H1 (cell line): ENCODE measurements around the gene ASAP2. TPM values are rescaled to one million over a fixed set of nuclear protein-coding genes. Genes with fewer than 3 reads are reported as not detected.
A peak's percentile ranks its signal among the peaks of the same experiment; 100 is the strongest.

Experiments
- CTCF ChIA-PET: fragments of 300-600 bp; sonication (Branson Sonifier 250); formaldehyde crosslinking; loops from one replicate; lab custom pipeline; 2021; ENCODE audit not compliant: partially characterized antibody; lab: Charles Lee
- POLR2A ChIA-PET: fragments of 300-600 bp; sonication (Branson Sonifier 250); formaldehyde crosslinking; loops from one replicate; lab custom pipeline; 2021; ENCODE audit warnings: inconsistent platforms; ENCODE audit not compliant: partially characterized antibody; lab: Charles Lee
- DNase-seq, 2 experiments: peaks; one replicate each; pipeline versions ENCODE4 v3.0.0 to v3.0.0-alpha.2; 2010 to 2022; ENCODE audit warnings: low spot score in 2 of 2, low read depth in 1 of 2, mixed read lengths in 1 of 2
- FAIRE-seq: peaks from 2 replicates; lab custom pipeline; 2011; peaks lifted over from hg19 to GRCh38; lab: Jason Lieb, UNC
- H2AFZ ChIP-seq: 2 replicates; pipeline ENCODE4 v1.8.1; 2012; ENCODE audit warnings: low read length, inconsistent platforms
- H2AK5ac ChIP-seq: 2 replicates; pipeline ENCODE4 v1.6.1; 2013; ENCODE audit warnings: low read depth, low read length
- H2BK120ac ChIP-seq: replicated peaks from 2 replicates; pipeline ENCODE3; 2013; ENCODE audit warnings: low read depth, low read length, inconsistent platforms
- H2BK12ac ChIP-seq: 2 replicates; pipeline ENCODE4 v1.6.1; 2013; ENCODE audit warnings: low read depth, low read length
- H2BK15ac ChIP-seq: 2 replicates; pipeline ENCODE4 v1.6.1; 2013; ENCODE audit warnings: low read length
- H2BK20ac ChIP-seq: 2 replicates; pipeline ENCODE4 v1.6.1; 2013; ENCODE audit warnings: low read length
- H2BK5ac ChIP-seq: 2 replicates; pipeline ENCODE4 v1.6.1; 2013; ENCODE audit warnings: low read depth, low read length
- H3K14ac ChIP-seq: 2 replicates; pipeline ENCODE4 v1.6.1; 2013; ENCODE audit warnings: inconsistent platforms; ENCODE audit not compliant: insufficient read length
- H3K18ac ChIP-seq: 2 replicates; pipeline ENCODE4 v1.6.1; 2013; ENCODE audit warnings: low read length; ENCODE audit errors: extremely low read depth
- H3K23ac ChIP-seq: 2 replicates; pipeline ENCODE4 v1.6.1; 2013; ENCODE audit warnings: inconsistent platforms; ENCODE audit not compliant: insufficient read length
- H3K23me2 ChIP-seq: 2 replicates; pipeline ENCODE4 v1.6.1; 2013; ENCODE audit warnings: low read depth, low read length
- H3K27ac ChIP-seq: 2 replicates; pipeline ENCODE4 v1.6.1; 2011; ENCODE audit warnings: low read depth, low read length, inconsistent platforms
- H3K27me3 ChIP-seq, 4 experiments: replicated peaks in 1 of 4; 1 replicate in 1 of 4; 2 replicates in 3 of 4; pipeline versions ENCODE4 v1.6.1 to v1.8.1; 2011 to 2013; ENCODE audit warnings: low read length in 3 of 4, mild to moderate bottlenecking in 3 of 4, inconsistent platforms in 2 of 4, mixed read lengths in 2 of 4, moderate library complexity in 1 of 4; ENCODE audit not compliant: control insufficient read depth in 3 of 4, insufficient read depth in 3 of 4; ENCODE audit errors: extremely low read depth in 1 of 4
- H3K36me3 ChIP-seq, 4 experiments: 2 replicates each; pipeline versions ENCODE4 v1.6.1 to v1.8.1; 2011 to 2013; ENCODE audit warnings: mild to moderate bottlenecking in 4 of 4, low read length in 3 of 4, moderate library complexity in 2 of 4, control low read depth in 1 of 4, inconsistent platforms in 1 of 4; ENCODE audit not compliant: insufficient read depth in 4 of 4, control insufficient read depth in 2 of 4
- H3K4ac ChIP-seq: replicated peaks from 2 replicates; pipeline ENCODE3; 2013; ENCODE audit warnings: low read length, low read depth, mixed read lengths, inconsistent platforms; ENCODE audit not compliant: insufficient read length
- H3K4me1 ChIP-seq, 4 experiments: replicated peaks in 1 of 4; 1 replicate in 1 of 4; 2 replicates in 3 of 4; pipeline versions ENCODE4 v1.6.1 to v1.8.1; 2011 to 2013; ENCODE audit warnings: low read length in 3 of 4, inconsistent platforms in 2 of 4, mixed read lengths in 1 of 4; ENCODE audit not compliant: insufficient read depth in 4 of 4, control insufficient read depth in 3 of 4
- H3K4me2 ChIP-seq, 2 experiments: 2 replicates each; pipeline versions ENCODE4 v1.6.1 to v1.8.1; 2011 to 2013; ENCODE audit warnings: low read depth in 2 of 2, low read length in 2 of 2, control low read depth in 1 of 2, inconsistent platforms in 1 of 2, mild to moderate bottlenecking in 1 of 2; ENCODE audit not compliant: insufficient read depth in 1 of 2
- H3K4me3 ChIP-seq, 4 experiments: fragments of 200-600, 300-600 bp in 1 of 4; sonication (generic), shearing (Covaris generic), sonication (Bioruptor Twin) in 1 of 4; 2 replicates each; pipeline versions ENCODE4 v1.5.1 to v1.8.1; 2011 to 2016; ENCODE audit warnings: low read length in 4 of 4, low read depth in 3 of 4, control low read depth in 2 of 4, inconsistent platforms in 2 of 4, mild to moderate bottlenecking in 2 of 4, mixed read lengths in 1 of 4, moderate library complexity in 1 of 4; ENCODE audit not compliant: insufficient read depth in 2 of 4; ENCODE audit errors: extremely low read depth in 1 of 4
- H3K56ac ChIP-seq: replicated peaks from 2 replicates; pipeline ENCODE3; 2013; ENCODE audit warnings: low read depth, mild to moderate bottlenecking, mixed read lengths, low read length, inconsistent platforms; ENCODE audit not compliant: insufficient read length
- H3K79me1 ChIP-seq: 2 replicates; pipeline ENCODE4 v1.6.1; 2013; ENCODE audit warnings: low read depth, low read length, control low read depth
- H3K79me2 ChIP-seq, 2 experiments: 2 replicates each; pipeline versions ENCODE4 v1.6.1 to v1.8.1; 2012 to 2013; ENCODE audit warnings: low read length in 2 of 2, mild to moderate bottlenecking in 2 of 2, inconsistent platforms in 1 of 2; ENCODE audit not compliant: insufficient read depth in 2 of 2, control insufficient read depth in 1 of 2
- H3K9ac ChIP-seq, 4 experiments: replicated peaks in 1 of 4; 1 replicate in 1 of 4; 2 replicates in 3 of 4; pipeline versions ENCODE4 v1.6.1 to v1.8.1; 2011 to 2013; ENCODE audit warnings: low read depth in 3 of 4, low read length in 3 of 4, control low read depth in 2 of 4, mild to moderate bottlenecking in 2 of 4, moderate library complexity in 2 of 4, inconsistent platforms in 1 of 4; ENCODE audit errors: extremely low read depth in 1 of 4
- H3K9me3 ChIP-seq, 2 experiments: 2 replicates each; pipeline versions ENCODE4 v1.6.1 to v1.8.1; 2012 to 2013; ENCODE audit warnings: mild to moderate bottlenecking in 2 of 2, moderate library complexity in 2 of 2, control low read depth in 1 of 2, inconsistent platforms in 1 of 2, low read depth in 1 of 2, low read length in 1 of 2, mixed read lengths in 1 of 2; ENCODE audit not compliant: insufficient read depth in 2 of 2
- H4K20me1 ChIP-seq, 2 experiments: replicated peaks in 1 of 2; 2 replicates each; pipeline versions ENCODE3 to v1.8.1; 2011 to 2013; ENCODE audit warnings: inconsistent platforms in 2 of 2, low read length in 2 of 2, mild to moderate bottlenecking in 1 of 2; ENCODE audit not compliant: insufficient read depth in 2 of 2, control insufficient read depth in 1 of 2
- H4K5ac ChIP-seq: 2 replicates; pipeline ENCODE4 v1.6.1; 2013; ENCODE audit warnings: low read length, low read depth, mixed read lengths, inconsistent platforms; ENCODE audit not compliant: insufficient read length
- H4K8ac ChIP-seq: 2 replicates; pipeline ENCODE4 v1.8.0; 2013; ENCODE audit warnings: mild to moderate bottlenecking, moderate library complexity, low read length, inconsistent platforms; ENCODE audit not compliant: insufficient read depth; ENCODE audit errors: extremely low read depth
- H4K91ac ChIP-seq: replicated peaks from 2 replicates; pipeline ENCODE3; 2013; ENCODE audit warnings: low read length, mixed read lengths, inconsistent platforms; ENCODE audit not compliant: insufficient read length
- MAFK ChIP-seq: IDR thresholded peaks from 2 replicates; pipeline ENCODE4 v1.6.1; 2012; ENCODE audit warnings: low read depth, mild to moderate bottlenecking, improper control_type of control experiment, low read length
- POLR2AphosphoS5 ChIP-seq: IDR thresholded peaks from 2 replicates; pipeline ENCODE4 v1.6.1; 2011; ENCODE audit warnings: low read depth, low read length
- WGBS, 2 experiments: shearing (Covaris generic) in 1 of 2; methylation state at CpG; one replicate each; pipeline versions ENCODE4 v1.1.6 to v1.1.7; 2013 to 2015; ENCODE audit warnings: low lambda C conversion rate in 2 of 2, mixed read lengths in 2 of 2, inconsistent platforms in 1 of 2, low coverage in 1 of 2, missing lambda C conversion rate in 1 of 2; ENCODE audit not compliant: insufficient replicate concordance in 2 of 2, insufficient coverage in 1 of 2, insufficient read length in 1 of 2; ENCODE audit errors: extremely low coverage in 1 of 2, missing lambda C conversion rate in 1 of 2; 5-methylcytosine and 5-hydroxymethylcytosine counted together
- polyA plus RNA-seq, 7 experiments: library from polyadenylated mRNA; depleted of rRNA in 3 of 7; stranded (reverse) in 5 of 7; unstranded in 2 of 7; fragments of >200 nt in 5 of 7; fragments of 200-250 nt in 2 of 7; gene quantifications; 1 replicate in 5 of 7; 2 replicates in 1 of 7; 4 replicates in 1 of 7; pipeline versions ENCODE4 v1.2.1 to v1.2.3, GENCODE V29; 2011 to 2013; ENCODE audit warnings: missing spikeins in 2 of 7, mixed read lengths in 2 of 7
- total RNA-seq: library from RNA; stranded (reverse); fragmentation: NEBNext Ultra II Directional; extraction: Animal tissue kit (Norgen Biotek cat#: 25700); gene quantifications from 2 replicates; pipeline ENCODE4 v1.2.1, GENCODE V29; 2021
- TF ChIP-seq, protein P1 (sequence below): IDR thresholded peaks from 2 replicates; pipeline ENCODE4 v1.6.1; 2012; ENCODE audit warnings: inconsistent platforms
- TF ChIP-seq, protein P2 (sequence below): IDR thresholded peaks from 2 replicates; pipeline ENCODE4 v1.6.1; 2012; ENCODE audit warnings: inconsistent platforms

The ASAP2 gene
- total and polyA plus RNA-seq, 2 of the 8 experiments (the other 6 are each of a cell fraction or from before 2014, with no cell fraction given), result 10.2 to 18.7 TPM

DNA sequence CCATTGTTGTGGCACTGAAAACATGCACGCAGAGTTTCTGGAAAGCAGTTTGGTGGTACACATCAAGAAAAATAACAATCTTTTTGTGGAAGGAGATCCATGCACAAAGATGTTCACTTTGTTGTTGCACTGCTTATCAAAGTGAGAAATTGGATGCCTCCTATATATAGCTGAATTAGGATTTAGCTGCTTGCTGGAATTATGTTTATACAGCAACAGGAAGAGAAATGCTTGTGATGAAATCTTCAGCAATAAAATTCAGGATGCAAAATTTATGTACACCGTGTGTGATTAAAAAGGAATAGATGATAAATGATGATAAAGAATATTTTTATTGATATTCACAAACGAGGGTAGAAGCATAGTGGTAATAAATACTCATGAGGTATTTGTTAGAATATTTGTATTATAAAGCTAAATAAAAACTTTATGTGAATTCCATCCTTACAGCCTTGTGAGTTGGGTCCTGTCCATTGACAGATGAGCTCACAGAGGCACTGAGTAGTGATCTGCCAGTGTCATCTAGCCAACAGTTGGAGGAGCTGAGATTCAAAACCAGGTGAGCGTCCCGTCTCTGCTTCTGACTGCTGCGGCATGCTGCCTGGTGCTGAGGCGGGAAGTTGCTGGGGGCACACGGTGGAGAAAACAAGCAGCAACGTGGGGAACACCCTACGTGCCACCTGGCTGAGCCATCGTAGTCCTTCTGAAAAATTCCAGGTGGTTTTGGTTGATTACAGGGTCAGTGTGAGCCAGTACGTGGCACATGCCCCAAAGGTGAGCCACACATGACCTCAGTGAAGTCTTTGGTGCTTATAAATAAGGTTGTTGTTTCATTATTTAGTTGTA is 80.2 kb downstream of the ASAP2 start:
- peak overlapping the region; percentile 66 for H2AK5ac ChIP-seq
- no peak overlapping the region for H2BK20ac ChIP-seq
- FAIRE-seq (no peak), DNase-seq (no peak)
- 0 out of 2 replicates have a peak overlapping the region, but pooled peaks have one; percentile 21 for H2BK15ac ChIP-seq
- H4K91ac ChIP-seq, result no peak overlapping the region
- no peaks in the 10 kb centered on the region for H3K23me2 ChIP-seq
- H3K56ac ChIP-seq, result no peak overlapping the region
- ChIA-PET POLR2A (no interaction called here), CTCF (interaction anchor here (0.7 to 2.4 kb wide), 7 partner anchors 8 to 143 kb away, joined by 3 to 8 read pairs (median 3); no protein-coding TSS in a partner anchor)
- H3K14ac ChIP-seq, result no peak overlapping the region
- H4K8ac ChIP-seq, result no peak overlapping the region
- H2BK120ac ChIP-seq, result no peak overlapping the region
- H3K9ac ChIP-seq, result no peak overlapping the region
- H4K5ac ChIP-seq, result no peak overlapping the region
- no peaks in the 10 kb centered on the region for H3K9me3 ChIP-seq
- H3K79me1 ChIP-seq, result no peaks in the 10 kb centered on the region; the same call in 1 of the 2 replicates
- H3K4me1 ChIP-seq, result peaks cover 2 to 21% (median 11%) of the 10 kb centered on the region in 4 experiments
- H3K36me3 ChIP-seq, result no peaks in the 10 kb centered on the region
- H2AFZ ChIP-seq, result no peak overlapping the region
- no peak overlapping the region for H3K23ac ChIP-seq
- no peak overlapping the region for H3K18ac ChIP-seq
- H2BK5ac ChIP-seq, result no peak overlapping the region
- no peak overlapping the region for H3K4me3 ChIP-seq
- TF ChIP-seq, protein P1, sequence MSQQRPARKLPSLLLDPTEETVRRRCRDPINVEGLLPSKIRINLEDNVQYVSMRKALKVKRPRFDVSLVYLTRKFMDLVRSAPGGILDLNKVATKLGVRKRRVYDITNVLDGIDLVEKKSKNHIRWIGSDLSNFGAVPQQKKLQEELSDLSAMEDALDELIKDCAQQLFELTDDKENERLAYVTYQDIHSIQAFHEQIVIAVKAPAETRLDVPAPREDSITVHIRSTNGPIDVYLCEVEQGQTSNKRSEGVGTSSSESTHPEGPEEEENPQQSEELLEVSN, result peak; percentile 85
- TF ChIP-seq MAFK (no peak), POLR2AphosphoS5 (no peak)
- TF ChIP-seq, protein P2, sequence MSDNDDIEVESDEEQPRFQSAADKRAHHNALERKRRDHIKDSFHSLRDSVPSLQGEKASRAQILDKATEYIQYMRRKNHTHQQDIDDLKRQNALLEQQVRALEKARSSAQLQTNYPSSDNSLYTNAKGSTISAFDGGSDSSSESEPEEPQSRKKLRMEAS, result peak; percentile 48
- 83 to 100% methylated on average over 2 to 12 of the region's 12 CpGs for WGBS, 2 experiments
- H4K20me1 ChIP-seq, result no peaks in the 10 kb centered on the region
- H3K27me3 ChIP-seq, result no peaks in the 10 kb centered on the region; a peak in 1 of 7 replicates
- H3K4me2 ChIP-seq, result no peak overlapping the region
- no peak overlapping the region for H3K4ac ChIP-seq
- H3K79me2 ChIP-seq, result no peaks in the 10 kb centered on the region
- no peak overlapping the region for H2BK12ac ChIP-seq
- H3K27ac ChIP-seq, result no peak overlapping the region
